Measurements from ENCODE around the gene PTH1R. TPM values are rescaled to one million over a fixed set of nuclear protein-coding genes. Genes with fewer than 3 reads are reported as not detected.
A peak's percentile ranks its signal among the peaks of the same experiment; 100 is the strongest.

PTH1R gene
- total RNA-seq, 1 donor from 2014 or later: 10.3 TPM

DNA sequence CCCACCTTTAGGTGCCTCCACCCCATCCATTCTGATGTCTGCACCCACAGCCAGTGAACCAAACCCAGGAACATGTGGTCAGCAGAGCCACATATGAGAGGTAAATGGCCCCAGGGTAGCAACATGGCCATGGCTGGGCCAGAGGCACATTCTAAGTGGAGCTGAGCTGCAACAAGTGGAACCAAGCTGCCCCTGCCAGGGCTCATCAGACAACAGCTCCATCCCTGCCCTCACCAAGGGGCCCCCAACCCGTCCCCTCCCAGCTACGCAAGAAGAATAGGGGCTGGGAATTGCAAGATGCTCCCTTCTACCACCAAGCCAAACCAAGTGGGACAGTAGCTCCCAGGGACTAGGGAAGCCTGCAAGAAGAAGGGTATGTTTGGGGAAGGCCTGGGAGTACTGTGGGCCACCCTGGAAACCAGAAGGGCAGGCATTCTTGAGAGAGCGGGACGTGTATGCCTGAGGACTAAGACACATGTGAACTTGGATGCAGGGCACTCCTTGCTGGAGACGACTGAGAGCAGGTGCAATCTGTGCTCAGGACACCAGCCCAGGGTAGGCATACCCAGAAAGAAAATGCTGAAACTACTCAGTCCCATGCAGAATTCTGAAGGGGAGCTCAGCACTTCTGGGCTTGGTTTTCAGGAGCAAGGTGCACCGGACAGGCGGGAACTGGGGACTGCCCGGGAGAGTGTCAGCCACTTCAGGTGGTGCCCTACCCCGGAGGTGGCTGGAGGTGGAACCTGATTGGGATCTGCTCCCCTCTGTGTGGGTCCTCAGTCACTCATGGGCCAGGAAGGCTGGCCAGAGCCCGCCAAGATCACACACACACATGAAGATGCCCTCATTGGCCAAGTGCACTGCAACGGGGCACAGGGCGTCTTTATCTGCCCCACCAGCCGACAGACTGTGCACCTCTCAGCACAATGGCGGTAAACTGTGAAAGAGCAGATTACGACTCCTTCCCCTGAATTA, 23.8 kb upstream of the PTH1R start:
- intact Hi-C loops (cut with DNase I): no loop called here
- peak; percentile 6 to 60 for DNase-seq (ENCODE audit: low spot score in 2 of 2)
- TF ChIP-seq, protein P1, sequence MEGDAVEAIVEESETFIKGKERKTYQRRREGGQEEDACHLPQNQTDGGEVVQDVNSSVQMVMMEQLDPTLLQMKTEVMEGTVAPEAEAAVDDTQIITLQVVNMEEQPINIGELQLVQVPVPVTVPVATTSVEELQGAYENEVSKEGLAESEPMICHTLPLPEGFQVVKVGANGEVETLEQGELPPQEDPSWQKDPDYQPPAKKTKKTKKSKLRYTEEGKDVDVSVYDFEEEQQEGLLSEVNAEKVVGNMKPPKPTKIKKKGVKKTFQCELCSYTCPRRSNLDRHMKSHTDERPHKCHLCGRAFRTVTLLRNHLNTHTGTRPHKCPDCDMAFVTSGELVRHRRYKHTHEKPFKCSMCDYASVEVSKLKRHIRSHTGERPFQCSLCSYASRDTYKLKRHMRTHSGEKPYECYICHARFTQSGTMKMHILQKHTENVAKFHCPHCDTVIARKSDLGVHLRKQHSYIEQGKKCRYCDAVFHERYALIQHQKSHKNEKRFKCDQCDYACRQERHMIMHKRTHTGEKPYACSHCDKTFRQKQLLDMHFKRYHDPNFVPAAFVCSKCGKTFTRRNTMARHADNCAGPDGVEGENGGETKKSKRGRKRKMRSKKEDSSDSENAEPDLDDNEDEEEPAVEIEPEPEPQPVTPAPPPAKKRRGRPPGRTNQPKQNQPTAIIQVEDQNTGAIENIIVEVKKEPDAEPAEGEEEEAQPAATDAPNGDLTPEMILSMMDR (IDR thresholded peaks at IDR 0.05): no peak

DNA sequence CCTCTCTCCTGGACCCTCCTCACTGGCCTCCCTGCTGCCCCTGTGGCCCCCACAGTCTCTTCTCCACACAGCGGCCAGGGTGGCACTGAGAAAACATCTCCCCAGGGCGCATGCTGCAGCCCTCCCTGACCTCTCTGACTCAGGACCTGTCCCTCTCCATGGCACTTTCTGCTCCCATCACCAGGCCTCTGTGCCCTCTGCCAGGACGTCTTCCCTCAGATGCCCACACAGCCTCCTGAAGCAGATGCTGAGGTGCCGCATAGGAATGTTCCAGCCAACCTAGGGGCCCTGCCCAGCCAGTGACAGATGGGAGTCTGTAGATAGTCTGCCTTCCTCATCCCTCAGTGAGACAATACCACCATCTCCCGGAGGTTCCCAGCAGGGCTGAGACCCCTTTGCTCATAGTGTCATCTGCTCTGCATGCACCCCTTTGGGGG, 22.9 kb upstream of the PTH1R start:
- DNase-seq (ENCODE audit: low spot score in 2 of 2): peak in 1 of 2 donors; percentile 46
- intact Hi-C loops (cut with DNase I): no loop called here
- no peaks in the 10 kb centered on the region for H3K36me3 ChIP-seq
- H3K27me3 ChIP-seq: no peaks in the 10 kb centered on the region
- H3K27ac ChIP-seq: no peak overlapping the region
- H3K9me3 ChIP-seq: no peaks in the 10 kb centered on the region
- TF ChIP-seq, protein P1 (IDR thresholded peaks at IDR 0.05): no peak
- no peak overlapping the region for H3K4me3 ChIP-seq
- H3K4me1 ChIP-seq: no peaks in the 10 kb centered on the region

More for the DNA sequence above, 23.8 kb upstream of the PTH1R start:
- no peaks in the 10 kb centered on the region for H3K36me3 ChIP-seq
- H3K27ac ChIP-seq: no peak overlapping the region
- H3K27me3 ChIP-seq: no peaks in the 10 kb centered on the region
- no peaks in the 10 kb centered on the region for H3K4me1 ChIP-seq
- H3K9me3 ChIP-seq: no peaks in the 10 kb centered on the region
- no peak overlapping the region for H3K4me3 ChIP-seq

DNA sequence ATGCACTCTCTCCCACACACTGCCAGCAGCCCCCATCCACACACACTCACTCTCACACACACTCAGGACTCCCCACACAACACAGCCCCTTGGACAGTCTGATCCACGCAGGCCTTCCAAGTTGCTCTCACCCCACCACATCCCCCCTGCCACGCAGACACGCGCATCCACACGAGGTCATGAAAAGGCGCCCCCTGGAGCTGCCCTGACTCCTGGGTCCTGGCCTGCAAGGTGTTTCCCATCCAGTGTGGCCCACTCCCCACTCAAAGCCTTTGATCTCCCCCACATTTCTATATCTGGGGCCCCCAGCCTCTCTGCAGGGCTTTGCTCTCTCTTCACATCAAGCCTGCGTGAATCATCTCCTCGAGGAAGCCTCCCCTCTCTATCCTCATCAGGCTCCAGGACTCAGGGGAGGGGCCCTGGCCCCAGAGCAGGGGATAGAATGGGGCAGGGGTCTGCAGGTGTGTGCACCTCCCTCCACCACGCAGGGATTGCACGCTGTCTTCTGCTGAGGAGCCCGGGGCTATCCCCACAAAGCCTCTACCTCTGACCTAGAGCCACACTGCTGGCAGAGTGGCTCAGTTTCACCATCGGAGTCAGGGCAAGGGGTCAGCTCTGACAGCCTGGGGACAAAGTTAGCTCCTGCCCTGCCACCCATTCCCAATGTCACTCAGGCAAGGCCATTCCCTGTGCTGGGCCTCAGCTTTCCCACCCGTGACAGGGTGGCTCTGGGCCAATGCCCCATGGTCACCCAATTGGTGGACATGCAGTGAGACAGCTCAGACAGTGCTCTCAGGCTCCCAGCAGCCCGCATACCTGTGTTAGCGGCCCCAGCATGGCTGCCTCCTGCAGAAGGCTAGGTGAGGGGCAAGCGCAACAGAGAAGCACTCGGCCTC, 20.7 kb upstream of the PTH1R start:
- Histone ChIP-seq H3K4me3 (no peak overlapping the region), H3K4me1 (no peaks in the 10 kb centered on the region), H3K36me3 (no peaks in the 10 kb centered on the region), H3K27ac (no peak overlapping the region), H3K27me3 (no peaks in the 10 kb centered on the region), H3K9me3 (no peaks in the 10 kb centered on the region)
- DNase-seq (ENCODE audit: low spot score in 2 of 2): peak; percentile 1 to 57
- intact Hi-C loops (cut with DNase I): no loop called here
- TF ChIP-seq, protein P1 (IDR thresholded peaks at IDR 0.05): no peak

DNA sequence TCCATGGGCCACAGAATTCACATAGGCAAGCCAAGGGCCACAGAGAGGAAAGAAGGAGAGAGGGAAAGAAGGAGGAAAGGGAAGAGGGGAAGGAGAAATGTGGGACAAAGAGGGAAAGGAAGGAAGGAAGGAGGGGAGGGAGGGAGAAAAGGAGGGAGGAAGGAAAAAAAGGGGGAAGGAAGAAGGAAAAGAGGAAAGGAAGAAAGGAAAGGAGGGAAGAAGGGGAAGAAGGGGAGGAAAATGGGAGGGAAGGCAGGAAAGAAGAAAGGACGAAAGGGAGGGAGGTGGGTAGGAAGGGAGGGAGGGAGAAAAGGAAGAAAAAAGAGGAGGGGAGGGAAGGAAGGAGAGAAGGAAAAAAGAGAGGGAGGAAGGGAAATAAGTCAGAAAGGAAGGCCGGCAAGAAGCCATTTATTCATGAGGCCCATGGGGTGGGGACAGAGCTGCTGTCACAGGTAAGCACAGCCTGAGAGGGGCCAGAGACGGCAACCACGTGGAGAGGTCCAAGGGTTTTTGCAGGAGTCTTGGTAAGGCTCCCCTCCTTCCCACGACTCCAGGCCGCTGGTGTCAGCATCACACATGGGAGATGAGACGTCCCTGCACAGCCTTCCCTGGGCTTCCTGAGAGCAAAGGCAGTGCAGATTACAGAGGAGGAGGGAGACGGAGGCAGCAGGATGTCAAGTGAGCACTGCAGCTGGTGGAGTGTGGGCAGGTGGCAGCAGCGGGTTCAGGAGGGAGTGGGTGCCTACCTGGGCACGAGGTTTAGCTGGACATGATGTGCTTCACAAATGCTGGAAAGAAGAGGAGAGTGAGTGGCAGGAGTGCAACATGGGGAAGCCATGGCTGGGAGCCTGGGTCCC, 19.8 kb upstream of the PTH1R start:
- Histone ChIP-seq H3K9me3 (no peaks in the 10 kb centered on the region), H3K36me3 (no peaks in the 10 kb centered on the region), H3K4me3 (no peak overlapping the region), H3K27ac (no peak overlapping the region), H3K4me1 (no peaks in the 10 kb centered on the region), H3K27me3 (no peaks in the 10 kb centered on the region)
- DNase-seq (ENCODE audit: low spot score in 2 of 2): peak; percentile 5 to 30
- TF ChIP-seq, protein P1 (IDR thresholded peaks at IDR 0.05): no peak
- intact Hi-C loops (cut with DNase I): no loop called here

DNA sequence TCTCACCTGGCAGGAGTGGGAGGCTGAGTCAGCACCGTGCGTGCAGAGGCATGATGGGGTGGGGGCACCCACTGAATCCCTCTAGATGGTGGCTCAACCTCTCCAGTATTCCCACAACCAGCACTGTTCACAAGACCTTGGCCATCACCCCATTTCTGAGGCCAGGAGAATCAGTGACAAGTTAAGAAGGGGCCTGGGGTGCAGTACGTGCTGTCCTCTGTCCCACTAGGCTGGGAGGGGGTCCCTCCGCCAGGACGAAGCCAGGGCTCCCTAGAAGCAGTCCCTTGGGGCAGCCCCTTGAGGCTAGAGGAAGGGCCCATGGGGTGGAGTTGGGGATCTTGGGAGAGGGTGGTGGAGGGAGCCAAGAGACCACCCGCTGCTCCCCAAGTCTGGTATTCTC, 19.1 kb upstream of the PTH1R start:
- H3K27me3 ChIP-seq: no peaks in the 10 kb centered on the region
- H3K27ac ChIP-seq: no peak overlapping the region
- no peaks in the 10 kb centered on the region for H3K9me3 ChIP-seq
- TF ChIP-seq, protein P1 (IDR thresholded peaks at IDR 0.05): no peak
- no peaks in the 10 kb centered on the region for H3K36me3 ChIP-seq
- no peak overlapping the region for H3K4me3 ChIP-seq
- peak; percentile 3 to 28 for DNase-seq (ENCODE audit: low spot score in 2 of 2)
- intact Hi-C loops (cut with DNase I): no loop called here
- H3K4me1 ChIP-seq: no peaks in the 10 kb centered on the region
